HPDE6-E6E7 (cell line): ENCODE results near the gene MACO1.
"Not testable (repeated sequence)": the region's sequence is repeated elsewhere in the genome, so short reads cannot be mapped to it uniquely, and the experiment has no call there.

Experiments
- DNase-seq: peaks from one replicate; pipeline ENCODE4 v3.0.0; 2011; ENCODE audit warnings: missing footprints; ENCODE audit errors: extremely low spot score

Gene MACO1

GRCh38 chr1:25430073-25430966, at the start of gene MACO1:
TSS of gene MACO1 (plus strand) at chr1:25430897. CDS start at chr1:25431099, 202 bp downstream.
- peak; percentile 93 for DNase-seq

- not testable (repeated sequence) for DNase-seq
These were observed 48.2 kb upstream of the MACO1 start for GRCh38 chr1:25382543-25382942.

DNA sequence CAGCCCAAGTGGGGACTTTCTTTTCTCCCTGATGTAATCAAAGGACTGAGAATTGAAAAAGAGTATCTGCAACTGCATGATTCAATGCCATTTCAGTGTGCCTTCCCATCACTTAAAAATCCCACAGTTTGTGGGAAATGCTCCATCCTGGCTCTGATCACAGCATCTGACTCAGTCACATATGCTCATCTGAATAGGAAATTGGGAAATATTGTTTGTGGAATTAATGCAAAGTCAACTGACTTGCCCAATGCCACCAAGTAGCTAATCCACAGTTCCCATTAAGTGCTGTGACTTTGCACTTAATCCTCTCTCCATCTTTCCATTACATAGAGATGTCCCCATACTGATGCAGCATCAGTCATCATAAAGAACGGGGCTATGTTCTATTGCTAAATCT, 47.6 kb upstream of the MACO1 start:
- DNase-seq, result not testable (repeated sequence)

- not testable (repeated sequence) for DNase-seq
These were observed 46.8 kb upstream of the MACO1 start for GRCh38 chr1:25383875-25384274.

DNA sequence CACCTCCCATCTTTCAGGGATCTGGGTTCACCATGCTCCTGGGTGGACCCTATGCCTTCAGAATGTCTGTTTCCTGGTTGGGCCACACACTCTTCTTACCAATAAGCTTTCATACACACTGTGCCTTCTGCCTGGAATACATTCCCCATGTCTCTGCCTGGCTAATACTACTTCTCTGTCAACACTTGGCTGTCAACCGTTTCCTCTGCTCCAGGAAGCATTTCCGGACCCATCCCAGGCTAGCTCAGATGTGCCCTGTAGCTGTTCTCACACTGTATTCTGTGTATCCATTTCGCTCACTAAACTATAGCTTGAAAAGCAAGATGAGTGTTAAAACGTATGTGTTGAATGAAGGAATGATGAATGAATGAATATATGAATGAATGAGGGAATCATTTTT, 43.6 kb upstream of the MACO1 start:
- DNase-seq, result not testable (repeated sequence)

DNA sequence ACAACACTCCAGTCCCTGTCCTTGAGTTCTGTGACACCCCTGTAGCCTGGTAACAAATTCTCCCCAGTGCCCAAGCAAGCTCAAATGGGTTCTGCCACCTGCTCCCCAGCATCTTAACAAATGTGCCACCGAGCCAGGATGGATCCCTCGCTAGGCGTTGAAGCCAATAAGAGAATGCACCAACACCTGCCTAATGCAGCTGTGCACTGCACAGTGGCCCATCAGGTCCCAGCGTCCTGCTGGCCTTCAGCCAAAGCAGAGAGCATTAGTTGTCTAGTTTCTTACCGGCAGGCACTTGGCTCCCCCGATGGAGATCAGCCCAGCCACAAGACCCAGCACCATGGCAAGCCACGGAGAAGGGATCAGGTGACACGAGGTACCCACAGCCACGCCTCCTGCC, 42.0 kb upstream of the MACO1 start:
- not testable (repeated sequence) for DNase-seq

DNA sequence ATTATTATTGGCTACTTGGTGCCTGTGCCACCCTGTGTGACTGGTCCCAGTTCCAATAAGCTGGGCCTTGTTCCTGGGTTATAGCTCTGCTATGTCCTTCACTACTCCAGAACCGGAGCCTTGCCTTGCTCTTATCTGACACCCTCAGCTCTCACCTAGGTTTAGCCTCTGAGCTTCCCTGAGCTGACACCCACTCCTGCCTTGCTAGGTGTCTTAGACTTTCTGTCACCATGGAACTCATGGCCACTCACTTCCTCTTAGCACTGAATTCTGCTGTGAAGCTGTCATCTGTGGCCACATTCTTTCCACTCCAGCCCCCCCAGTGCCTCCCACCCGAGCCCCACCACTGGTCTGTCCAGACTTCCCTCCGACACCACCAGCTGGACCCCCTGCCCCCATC, 41.0 kb upstream of the MACO1 start:
- DNase-seq, result not testable (repeated sequence)

DNA sequence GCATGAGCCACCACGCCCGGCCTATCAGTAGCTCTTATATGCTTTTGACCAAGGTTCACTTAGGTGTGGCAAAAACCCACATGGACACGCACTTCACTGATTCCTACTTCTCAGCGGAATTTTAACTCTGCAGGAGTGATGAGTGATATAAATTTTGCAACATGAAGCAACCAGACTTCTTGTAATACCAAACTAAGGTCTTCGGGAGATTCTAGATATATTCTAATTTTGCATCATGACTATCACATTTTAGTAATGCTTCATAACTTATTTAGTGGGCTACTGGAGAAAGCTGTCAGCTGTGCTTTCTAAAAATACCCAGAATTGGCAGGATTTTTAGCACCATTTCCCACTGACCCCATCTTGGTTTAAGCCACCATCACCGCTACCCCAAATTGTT, 37.9 kb upstream of the MACO1 start:
- DNase-seq, result no peak

- DNase-seq, result not testable (repeated sequence)
These were observed 33.1 kb upstream of the MACO1 start for GRCh38 chr1:25397549-25397948.

DNA sequence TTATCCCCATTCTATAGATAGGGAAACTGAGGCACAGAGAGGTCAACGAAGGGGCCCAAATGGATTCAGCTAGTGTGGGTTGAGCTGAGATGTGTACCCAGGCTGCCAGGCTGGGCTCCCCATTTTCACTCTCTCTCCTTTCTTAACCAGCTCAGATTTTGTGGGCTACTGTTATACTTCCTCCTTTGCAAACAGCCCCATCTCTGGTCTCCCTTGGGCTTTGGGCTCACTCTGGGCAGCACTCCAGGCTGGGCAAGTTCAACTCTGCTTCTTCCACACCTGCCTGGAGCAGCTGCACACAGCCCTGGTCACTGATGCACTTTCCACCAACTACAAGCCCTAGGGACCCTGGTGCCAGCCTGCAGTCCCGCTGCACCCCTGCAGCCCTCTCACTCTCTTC, 32.6 kb upstream of the MACO1 start:
- DNase-seq, result not testable (repeated sequence)

- DNase-seq, result not testable (repeated sequence)
These were observed 27.5 kb upstream of the MACO1 start for GRCh38 chr1:25402947-25403803.

DNA sequence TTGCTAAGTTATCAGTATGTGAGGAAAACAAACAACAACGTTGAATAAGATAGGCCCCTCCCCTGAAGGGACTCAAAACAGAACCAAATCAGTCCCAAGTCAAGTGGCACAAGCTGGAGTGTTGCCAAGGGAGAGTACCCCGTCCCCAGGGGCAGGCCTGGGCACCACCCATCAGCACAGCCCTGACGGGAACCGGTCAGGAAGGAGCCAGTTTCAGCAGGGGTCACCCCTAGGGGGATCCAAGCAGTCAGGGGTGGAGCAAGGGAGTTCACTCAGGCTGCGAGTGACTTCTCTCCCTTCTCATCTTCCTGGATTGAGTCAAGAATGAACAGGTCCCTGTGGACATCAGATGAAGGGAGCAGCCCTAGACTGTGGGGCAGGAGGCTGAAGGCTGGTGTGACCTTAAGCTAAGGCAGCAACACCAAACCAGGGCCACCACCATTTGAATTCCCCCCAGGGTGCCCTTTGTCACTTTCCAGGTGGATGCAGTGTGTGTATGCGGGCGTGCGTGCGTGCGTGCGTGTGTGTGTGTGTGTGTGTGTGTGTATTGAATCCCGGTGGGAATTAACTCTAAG, 24.9 kb upstream of the MACO1 start:
- not testable (repeated sequence) for DNase-seq

DNA sequence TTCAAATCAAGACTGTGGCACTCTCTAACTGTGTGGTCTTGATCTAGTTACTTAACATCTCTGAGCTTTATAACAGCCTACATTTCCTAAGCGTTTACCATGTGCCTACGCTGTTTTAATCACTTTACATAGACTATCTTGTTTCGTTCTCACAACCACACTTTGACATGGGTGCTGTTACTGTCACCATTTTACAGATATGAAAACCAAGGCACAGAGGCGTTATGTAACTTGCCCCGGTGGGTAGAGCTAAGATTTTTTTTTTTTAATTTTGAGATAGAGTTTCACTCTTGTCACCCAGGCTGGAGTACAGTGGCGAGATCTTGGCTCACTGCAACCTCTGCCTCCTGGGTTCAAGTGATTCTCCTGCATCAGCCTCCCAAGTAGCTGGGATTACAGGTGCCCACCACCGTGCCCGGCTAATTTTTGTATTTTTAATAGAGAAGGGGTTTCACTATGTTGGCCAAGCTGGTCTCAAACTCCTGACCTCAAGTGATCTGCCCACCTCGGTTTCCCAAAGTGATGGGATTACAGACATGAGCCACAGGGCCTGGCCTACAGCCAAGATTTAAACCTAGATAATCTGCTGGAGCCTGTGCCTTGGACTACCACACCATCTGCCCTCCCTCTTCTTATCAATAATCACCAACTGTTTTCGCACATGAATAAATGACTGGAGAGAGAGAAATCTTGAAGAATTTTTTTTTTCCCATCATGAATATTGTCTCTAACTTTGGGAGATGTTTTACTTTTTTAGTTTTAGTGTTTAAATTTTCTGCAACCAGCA, 20.9 kb upstream of the MACO1 start:
- not testable (repeated sequence) for DNase-seq

DNA sequence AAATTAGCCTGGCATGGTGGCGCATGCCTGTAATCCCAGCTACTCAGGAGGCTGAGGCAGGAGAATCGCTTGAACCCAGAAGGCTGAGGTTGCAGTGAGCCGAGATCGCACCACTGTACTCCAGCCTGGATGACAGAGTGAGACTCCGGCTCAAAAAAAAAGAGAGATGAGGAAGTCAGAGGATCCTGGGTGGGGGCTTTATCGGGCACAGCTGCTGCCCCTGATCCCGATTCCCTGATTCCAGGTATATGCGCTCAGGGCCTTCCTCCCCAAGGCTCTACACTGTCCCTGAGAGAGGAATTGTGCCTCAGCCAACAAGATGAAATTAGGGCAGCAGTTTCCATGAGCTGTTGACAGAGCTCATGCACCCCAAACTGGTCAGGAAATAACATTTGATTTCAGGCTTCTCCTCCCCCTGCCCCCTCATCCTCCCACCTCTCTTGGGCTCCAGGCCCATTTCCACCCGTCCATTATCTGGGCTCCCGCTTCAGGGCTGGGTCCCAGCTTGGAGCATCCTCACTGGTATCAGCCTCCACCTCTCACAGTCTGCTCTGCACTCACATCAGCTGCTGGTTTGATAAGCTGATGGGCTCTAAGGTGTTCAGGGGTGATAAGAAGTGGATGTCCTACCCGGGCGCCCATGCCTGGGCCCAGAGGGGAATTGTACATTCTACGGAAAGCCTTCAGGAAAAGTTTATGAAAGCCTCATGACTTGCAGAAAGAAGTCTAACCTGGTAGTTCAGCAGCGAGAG, 17.6 kb upstream of the MACO1 start:
- not testable (repeated sequence) for DNase-seq

- DNase-seq, result not testable (repeated sequence)
These were observed 16.5 kb upstream of the MACO1 start for GRCh38 chr1:25414157-25414556.

GRCh38 chr1:25414578-25414977, 16.1 kb upstream of the MACO1 start:
- not testable (repeated sequence) for DNase-seq

DNA sequence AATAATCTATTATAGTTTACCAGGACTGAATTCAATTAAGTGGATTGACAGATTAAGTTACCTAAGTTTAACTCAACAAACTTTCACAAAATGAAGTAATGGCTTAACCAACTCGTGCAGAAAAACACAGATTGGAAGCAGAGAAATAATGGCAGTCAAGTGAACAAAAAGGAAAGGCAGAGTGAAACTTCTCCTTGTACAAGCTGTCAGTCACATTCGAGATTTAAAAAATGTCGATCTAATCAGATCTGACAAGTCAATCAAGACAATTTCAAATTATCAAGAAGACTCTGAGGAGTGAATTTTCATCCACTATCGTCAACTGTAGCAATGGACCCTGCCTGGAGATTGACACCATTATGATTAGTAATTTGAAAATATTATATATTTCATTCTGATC, 13.4 kb upstream of the MACO1 start:
- not testable (repeated sequence) for DNase-seq

DNA sequence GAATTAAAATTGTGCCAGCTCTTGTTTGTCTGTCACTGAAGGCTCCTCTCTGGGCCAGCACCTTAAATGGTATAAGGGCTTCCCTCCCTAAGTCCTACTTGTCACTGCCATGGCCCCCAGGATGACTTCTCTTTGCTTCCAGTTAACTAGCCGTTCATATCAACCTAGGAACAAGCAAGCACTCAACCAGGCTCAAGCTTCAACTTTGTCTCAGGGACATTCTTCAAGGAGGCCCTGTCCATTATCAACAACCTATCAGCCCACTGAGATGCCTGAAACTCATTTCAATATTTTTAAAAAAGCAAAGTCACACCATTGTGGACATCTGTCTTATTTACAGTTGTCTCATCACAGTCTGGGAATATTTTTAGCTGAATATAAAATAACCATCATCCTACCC, 11.4 kb upstream of the MACO1 start:
- DNase-seq, result not testable (repeated sequence)

- not testable (repeated sequence) for DNase-seq
These were observed 10.0 kb upstream of the MACO1 start, which contains the start of gene RHCE for GRCh38 chr1:25420715-25421114. TSS of gene RHCE (minus strand) at chr1:25420825. CDS start at chr1:25420786, 39 bp downstream.

DNA sequence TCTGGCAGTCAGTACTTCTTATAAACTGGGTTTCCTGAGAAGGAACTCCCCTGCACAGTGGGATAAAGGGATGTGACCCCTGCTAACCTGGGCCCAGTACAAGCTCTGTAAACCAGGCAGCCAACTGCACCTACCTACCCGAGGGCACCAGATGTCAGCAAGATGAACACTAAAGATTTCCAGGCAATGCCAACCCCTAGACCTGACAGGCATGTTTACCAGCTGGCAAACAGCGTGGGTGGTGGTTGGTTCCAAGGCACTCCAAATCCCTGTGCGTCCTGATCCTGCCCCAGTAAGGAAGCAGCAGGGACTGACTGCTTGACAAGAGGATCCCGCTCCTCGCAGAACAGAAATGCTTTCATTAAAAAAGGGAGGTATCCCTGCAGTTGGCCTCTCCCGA, 7.5 kb upstream of the MACO1 start:
- not testable (repeated sequence) for DNase-seq
